CD4-positive, alpha-beta T cell (primary cell): Measurements from ENCODE around the gene MBNL2. TPM values are rescaled to one million over a fixed set of nuclear protein-coding genes. Genes with fewer than 3 reads are reported as not detected.

Experiments used
- ATAC-seq: fragments of 200-7000 bp; cut with Tn5 transposase; one replicate; pipeline ENCODE4 v1.10.0; 2022; ENCODE audit warnings: mild to moderate bottlenecking; ENCODE audit not compliant: poor library complexity
- CTCF ChIA-PET: fragments of 350-600 bp; sonication (Branson Sonifier 250); formaldehyde crosslinking; loops from one replicate; lab custom pipeline; 2021; ENCODE audit warnings: antibody characterized with exemption, inconsistent platforms; lab: Charles Lee
- POLR2A ChIA-PET: fragments of 350-600 bp; sonication (Branson Sonifier 250); formaldehyde crosslinking; loops from one replicate; lab custom pipeline; 2021; ENCODE audit warnings: antibody characterized with exemption, inconsistent platforms; lab: Charles Lee
- DNase-seq, 14 experiments: peaks; one replicate each; pipeline ENCODE4 v3.0.0-alpha.2; 2013 to 2020; ENCODE audit warnings: mixed read lengths in 2 of 14
- H3K27ac ChIP-seq, 2 donors: one replicate each; pipeline versions ENCODE4 v1.5.1 to v1.7.0; 2013; ENCODE audit warnings: low read length in 2 of 2, low read depth in 1 of 2, mild to moderate bottlenecking in 1 of 2
- H3K27me3 ChIP-seq, 2 experiments: 1 replicate in 1 of 2; 2 replicates in 1 of 2; pipeline versions ENCODE4 v1.6.1 to v1.7.0; 2013; ENCODE audit warnings: low read length in 2 of 2, control low read depth in 1 of 2, mild to moderate bottlenecking in 1 of 2, moderate library complexity in 1 of 2; ENCODE audit not compliant: insufficient read depth in 2 of 2, control insufficient read depth in 1 of 2
- H3K36me3 ChIP-seq: one replicate; pipeline ENCODE4 v1.6.1; 2013; ENCODE audit warnings: low read length, control low read depth; ENCODE audit not compliant: insufficient read depth
- H3K4me1 ChIP-seq: one replicate; pipeline ENCODE4 v1.6.1; 2013; ENCODE audit warnings: low read length, control low read depth; ENCODE audit not compliant: insufficient read depth
- H3K4me3 ChIP-seq: one replicate; pipeline ENCODE4 v1.5.1; 2013; ENCODE audit warnings: mild to moderate bottlenecking, low read length, moderate library complexity
- H3K9me3 ChIP-seq, 2 experiments: 1 replicate in 1 of 2; 2 replicates in 1 of 2; pipeline versions ENCODE4 v1.6.1 to v1.7.0; 2013; ENCODE audit warnings: low read length in 2 of 2, mild to moderate bottlenecking in 2 of 2, control low read depth in 1 of 2, moderate library complexity in 1 of 2; ENCODE audit not compliant: control insufficient read depth in 1 of 2, insufficient read depth in 1 of 2
- H3K27ac Mint-ChIP-seq: one replicate; pipeline ENCODE4 v1.8.0; 2020; ENCODE audit warnings: mixed read lengths
- H3K27me3 Mint-ChIP-seq: one replicate; pipeline ENCODE4 v1.8.0; 2021; ENCODE audit warnings: mixed read lengths
- H3K36me3 Mint-ChIP-seq: one replicate; pipeline ENCODE4 v1.8.0; 2021; ENCODE audit warnings: low read depth, mixed read lengths
- H3K4me1 Mint-ChIP-seq: one replicate; pipeline ENCODE4 v1.8.0; 2021; ENCODE audit warnings: low read depth, mixed read lengths
- H3K4me3 Mint-ChIP-seq: one replicate; pipeline ENCODE4 v1.8.0; 2020; ENCODE audit warnings: mild to moderate bottlenecking, mixed read lengths
- H3K9me3 Mint-ChIP-seq: one replicate; pipeline ENCODE4 v1.8.0; 2020; ENCODE audit warnings: mixed read lengths
- intact Hi-C, 2 experiments: fragments of 100-400 bp; cut with DNase I in 1 of 2; cut with micrococcal nuclease in 1 of 2; formaldehyde crosslinking; loops; one replicate each; pipeline versions ENCODE4 v1.15.1 to v1.9.0; 2023 to 2025; cut with DNase I, micrococcal nuclease
- total RNA-seq, 174 experiments: library from RNA in 2 of 174; stranded (reverse) in 2 of 174; gene quantifications; one replicate each; pipeline ENCODE4 v1.2.3 and lab custom pipeline; 2021 to 2026
- TF ChIP-seq, protein P1 (sequence below): fragments of 200-600 bp; IDR thresholded peaks from one replicate; pipeline ENCODE4 v1.8.0; 2022; ENCODE audit warnings: antibody characterized with exemption, mild to moderate bottlenecking

MBNL2 gene
- total RNA-seq, 2 experiments from 2014 or later, result 35.9 to 36.0 TPM

DNA sequence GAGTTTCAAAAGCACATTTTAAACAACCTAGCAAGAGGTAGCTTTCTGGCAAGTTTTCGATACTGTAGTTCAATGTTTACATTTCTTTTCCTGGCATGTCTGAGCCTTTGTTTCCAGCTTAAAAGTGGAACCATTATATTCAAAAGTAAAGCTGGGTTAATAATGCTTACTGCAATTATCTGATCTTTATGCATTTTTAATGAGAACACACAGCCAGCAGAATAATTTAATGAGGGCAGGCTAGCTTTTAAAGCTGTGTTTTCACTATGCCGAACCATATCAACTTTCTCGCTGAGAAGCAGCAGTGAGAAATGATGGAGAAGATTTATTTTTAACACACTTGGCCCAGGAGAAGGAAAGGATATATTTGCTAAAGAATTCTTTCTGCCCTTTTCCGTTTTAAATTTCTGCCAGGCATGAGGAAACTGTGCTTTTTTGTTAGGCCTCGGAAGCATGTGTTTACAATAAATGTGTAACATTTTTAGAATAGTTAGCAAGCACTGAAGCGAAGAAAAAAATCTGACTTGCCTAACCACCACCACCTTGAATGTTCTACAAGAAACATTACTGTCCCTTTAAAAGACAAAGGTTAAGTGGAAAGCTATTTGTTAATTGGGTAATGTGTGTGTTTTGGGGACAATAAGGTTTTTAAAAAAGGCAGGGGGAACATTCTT is 1.0 kb downstream of the MBNL2 start:
- Mint-ChIP-seq H3K27ac (peak overlapping the region; percentile 89), H3K4me1 (peaks cover 51% of the 10 kb centered on the region), H3K27me3 (no peaks in the 10 kb centered on the region), H3K36me3 (peaks cover 18% of the 10 kb centered on the region), H3K4me3 (peak overlapping the region; percentile 91), H3K9me3 (no peaks in the 10 kb centered on the region)
- Histone ChIP-seq H3K9me3 (no peaks in the 10 kb centered on the region), H3K27ac (peak overlapping the region; percentile 77 to 81), H3K4me1 (peaks cover 42% of the 10 kb centered on the region), H3K36me3 (no peaks in the 10 kb centered on the region), H3K27me3 (no peaks in the 10 kb centered on the region), H3K4me3 (peak overlapping the region; percentile 58)
- intact Hi-C loops, result loop anchor here (5.0 to 10.0 kb wide), 6 partner anchors 111 to 1362 kb away; partner anchors contain the start of gene RAP2A (in 2 of the 2)
- POLR2A ChIA-PET, result interaction anchor here (0.8 to 6.8 kb wide), 8 partner anchors 8 to 211 kb away, joined by 3 to 91 read pairs (median 4); partner anchors contain the start of gene RAP2A
- CTCF ChIA-PET, result interaction anchor here (1.4 to 2.5 kb wide), 3 partner anchors 8 to 113 kb away, joined by 3 to 7 read pairs (median 3); no protein-coding TSS in a partner anchor
- ATAC-seq (no peak), DNase-seq (no peak)
- TF ChIP-seq, protein P1, sequence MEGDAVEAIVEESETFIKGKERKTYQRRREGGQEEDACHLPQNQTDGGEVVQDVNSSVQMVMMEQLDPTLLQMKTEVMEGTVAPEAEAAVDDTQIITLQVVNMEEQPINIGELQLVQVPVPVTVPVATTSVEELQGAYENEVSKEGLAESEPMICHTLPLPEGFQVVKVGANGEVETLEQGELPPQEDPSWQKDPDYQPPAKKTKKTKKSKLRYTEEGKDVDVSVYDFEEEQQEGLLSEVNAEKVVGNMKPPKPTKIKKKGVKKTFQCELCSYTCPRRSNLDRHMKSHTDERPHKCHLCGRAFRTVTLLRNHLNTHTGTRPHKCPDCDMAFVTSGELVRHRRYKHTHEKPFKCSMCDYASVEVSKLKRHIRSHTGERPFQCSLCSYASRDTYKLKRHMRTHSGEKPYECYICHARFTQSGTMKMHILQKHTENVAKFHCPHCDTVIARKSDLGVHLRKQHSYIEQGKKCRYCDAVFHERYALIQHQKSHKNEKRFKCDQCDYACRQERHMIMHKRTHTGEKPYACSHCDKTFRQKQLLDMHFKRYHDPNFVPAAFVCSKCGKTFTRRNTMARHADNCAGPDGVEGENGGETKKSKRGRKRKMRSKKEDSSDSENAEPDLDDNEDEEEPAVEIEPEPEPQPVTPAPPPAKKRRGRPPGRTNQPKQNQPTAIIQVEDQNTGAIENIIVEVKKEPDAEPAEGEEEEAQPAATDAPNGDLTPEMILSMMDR, result no peak

DNA sequence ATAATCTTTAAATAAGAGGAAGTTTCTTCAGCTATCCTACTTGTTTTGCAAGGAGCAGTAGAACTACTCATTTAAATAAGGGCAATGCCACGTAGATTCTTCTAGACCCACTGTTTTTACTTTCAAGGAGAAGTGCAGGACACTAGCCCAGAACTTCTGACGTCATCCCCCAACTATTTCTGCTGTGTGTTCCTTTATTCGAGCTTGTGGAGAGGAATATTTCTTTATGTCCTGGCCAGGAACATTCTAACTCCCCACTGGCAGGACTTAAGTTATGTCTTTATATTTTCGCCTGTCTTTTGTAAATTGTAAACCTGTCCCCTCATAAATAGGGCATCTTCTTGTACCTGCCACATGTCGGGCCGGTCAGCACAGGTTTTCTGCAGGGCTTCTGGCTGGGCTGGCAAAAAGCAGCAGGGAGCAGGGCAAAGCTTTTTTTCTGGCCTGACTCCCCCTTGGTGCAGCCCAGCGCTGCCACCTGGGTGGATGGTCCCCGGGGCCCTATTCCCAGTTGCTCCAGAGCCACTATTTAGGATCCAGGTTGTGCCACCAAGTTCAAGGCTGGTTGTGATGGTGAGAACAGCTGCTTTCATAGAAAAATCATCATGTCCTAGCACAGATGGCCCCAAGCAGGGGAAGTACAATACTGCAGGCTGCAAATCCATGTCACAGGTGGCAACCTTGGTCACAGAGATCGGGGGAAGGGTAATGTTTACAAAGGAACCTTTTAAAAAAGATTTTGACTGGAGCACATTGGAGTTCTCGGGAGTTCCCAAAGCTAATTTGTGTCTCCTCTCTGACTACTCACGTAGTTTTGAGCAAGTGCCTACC is 1.8 kb downstream of the MBNL2 start:
- no peaks in the 10 kb centered on the region for H3K9me3 ChIP-seq
- Mint-ChIP-seq H3K4me3 (peak overlapping the region; percentile 91), H3K27me3 (no peaks in the 10 kb centered on the region), H3K4me1 (peaks cover 51% of the 10 kb centered on the region), H3K27ac (peak overlapping the region; percentile 89), H3K36me3 (peaks cover 18% of the 10 kb centered on the region), H3K9me3 (no peaks in the 10 kb centered on the region)
- ChIA-PET CTCF (interaction anchor here (0.5 to 2.5 kb wide), 6 partner anchors 9 to 114 kb away, joined by 3 to 7 read pairs (median 4); no protein-coding TSS in a partner anchor), POLR2A (interaction anchor here (0.7 to 6.8 kb wide), 9 partner anchors 9 to 1547 kb away, joined by 3 to 91 read pairs (median 4); partner anchors contain the start of genes DNAJC3 and RAP2A)
- H3K36me3 ChIP-seq, result no peaks in the 10 kb centered on the region
- peak overlapping the region; percentile 58 for H3K4me3 ChIP-seq
- intact Hi-C loops, result loop anchor here (2.0 to 10.0 kb wide), 7 partner anchors 13 to 1361 kb away; partner anchors contain the start of gene RAP2A (in 2 of the 2)
- ATAC-seq (no peak), DNase-seq (peak in 5 of 14 experiments; percentile 13 to 66 (median 45))
- peaks cover 43% of the 10 kb centered on the region for H3K4me1 ChIP-seq
- H3K27me3 ChIP-seq, result no peaks in the 10 kb centered on the region
- H3K27ac ChIP-seq, result peak overlapping the region; percentile 77 to 81
- TF ChIP-seq, protein P1, result no peak
